NCI-H748 (cell line): ENCODE measurements around the gene JMJD1C.
"Not testable (repeated sequence)": the region's sequence is repeated elsewhere in the genome, so short reads cannot be mapped to it uniquely, and the experiment has no call there.

Experiments
- DNase-seq: peaks from one replicate; lab custom pipeline; 2025; ENCODE audit not compliant: unreplicated experiment; lab: John Stamatoyannopoulos, UW

JMJD1C gene

DNA sequence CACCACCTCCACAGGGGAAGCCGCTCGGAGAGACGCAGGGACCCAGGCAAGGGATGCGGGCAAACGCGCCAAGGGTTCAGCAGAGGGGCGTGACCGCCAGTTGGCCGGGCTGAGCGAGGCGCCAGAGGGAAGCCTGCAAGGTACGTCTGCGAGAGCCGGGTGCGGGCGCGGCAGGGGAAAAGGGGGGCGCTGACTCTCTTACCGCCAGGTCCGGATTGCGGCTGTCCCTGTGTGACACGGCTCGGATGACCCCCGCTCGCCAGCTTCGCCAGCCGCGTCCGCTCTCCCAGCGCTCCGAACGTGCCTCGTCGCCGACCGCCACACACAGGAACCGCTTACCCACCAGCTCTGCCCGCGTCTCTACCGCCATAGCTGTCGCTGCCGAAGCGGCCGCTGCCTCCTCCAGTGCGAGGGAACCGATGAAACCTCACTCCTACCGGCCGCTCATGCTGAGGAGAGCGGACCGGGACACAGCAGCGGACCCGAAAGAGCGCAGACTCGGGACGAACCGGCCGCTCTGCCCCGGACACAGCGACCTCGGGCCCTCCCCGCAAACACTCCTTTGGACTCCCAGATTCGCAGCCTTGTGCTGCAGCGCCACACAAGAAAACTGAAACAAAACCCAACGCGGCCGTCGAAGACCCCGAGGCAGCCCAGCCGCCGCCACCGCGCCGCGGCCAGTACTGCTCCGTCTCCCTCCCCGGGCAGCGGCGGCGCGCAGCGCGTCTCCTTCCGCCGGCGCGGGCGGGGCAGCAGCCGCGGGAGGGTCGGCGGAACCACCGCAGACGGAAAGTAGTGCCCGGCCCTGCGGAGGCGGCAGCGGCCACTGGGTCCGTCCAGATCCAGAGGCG lies at the start of gene JMJD1C:
TSS of gene JMJD1C (minus strand) at position 685 of the 851 bp plus-strand sequence. CDS start at position 370, 315 bp downstream.
- peak; percentile 87 for DNase-seq

GRCh38 chr10:63515002-63515763 lies 49.4 kb upstream of the JMJD1C start:
- no peak for DNase-seq

GRCh38 chr10:63506554-63506953 lies 40.8 kb upstream of the JMJD1C start:
- no peak for DNase-seq

GRCh38 chr10:63505562-63505961 lies 39.8 kb upstream of the JMJD1C start:
- DNase-seq: no peak

GRCh38 chr10:63504145-63504881 lies 38.5 kb upstream of the JMJD1C start:
- DNase-seq: no peak

DNA sequence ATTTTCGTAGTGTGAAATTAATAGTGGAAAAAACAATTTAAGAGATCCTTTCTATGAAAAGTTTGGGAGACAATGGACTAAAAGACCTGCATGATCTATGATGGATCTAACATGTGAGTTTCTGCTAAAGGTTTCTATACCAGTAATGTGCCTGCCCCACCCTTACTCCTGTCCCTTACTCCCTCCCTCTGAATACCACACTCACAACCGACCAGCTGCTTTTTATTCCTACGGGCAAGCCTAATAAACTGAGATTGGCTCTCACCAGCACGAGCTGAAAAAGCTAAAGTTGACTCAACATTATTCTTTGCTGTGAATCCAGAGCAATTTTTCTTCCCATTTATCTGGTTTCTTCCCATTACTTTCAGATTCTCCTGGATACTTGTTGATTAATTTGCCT lies 37.6 kb upstream of the JMJD1C start:
- no peak for DNase-seq

- DNase-seq: no peak
Observed at GRCh38 chr10:63502832-63503231, 37.1 kb upstream of the JMJD1C start.

DNA sequence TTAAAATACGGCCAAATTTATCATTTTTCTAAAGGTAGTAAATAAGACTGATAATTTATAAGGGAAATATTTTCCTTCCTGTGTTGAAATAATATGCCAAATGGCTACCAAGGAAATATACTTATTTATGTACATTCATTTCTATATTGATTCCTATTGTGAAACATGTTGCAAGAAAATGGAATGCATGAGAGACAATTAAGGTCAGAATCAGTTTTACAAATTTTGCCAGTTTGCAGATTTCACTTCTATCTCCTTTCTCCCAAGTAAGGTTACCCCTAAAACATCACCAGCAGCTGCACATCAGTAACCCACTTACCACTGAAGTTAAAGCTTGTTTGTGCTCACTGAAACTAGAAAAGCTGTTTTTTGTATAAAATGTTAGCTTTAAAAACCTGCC lies 36.2 kb upstream of the JMJD1C start:
- no peak for DNase-seq

DNA sequence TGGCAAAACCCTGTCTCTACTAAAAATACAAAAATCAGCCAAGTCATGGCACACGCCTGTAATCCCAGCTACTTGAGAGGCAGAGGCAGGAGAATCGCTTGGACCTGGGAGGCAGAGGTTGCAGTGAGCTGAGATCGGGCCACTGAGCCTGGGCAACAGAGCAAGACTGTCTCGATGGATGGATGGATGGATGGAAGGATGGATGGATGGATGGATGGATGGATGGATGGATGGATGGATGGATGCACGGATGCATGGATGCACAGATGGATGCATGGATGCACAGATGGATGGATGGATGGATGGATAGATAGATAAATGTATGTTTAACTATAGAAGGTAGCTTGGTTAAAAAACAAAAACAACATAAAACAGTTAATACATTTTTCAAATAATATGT lies 34.8 kb upstream of the JMJD1C start:
- not testable (repeated sequence) for DNase-seq

DNA sequence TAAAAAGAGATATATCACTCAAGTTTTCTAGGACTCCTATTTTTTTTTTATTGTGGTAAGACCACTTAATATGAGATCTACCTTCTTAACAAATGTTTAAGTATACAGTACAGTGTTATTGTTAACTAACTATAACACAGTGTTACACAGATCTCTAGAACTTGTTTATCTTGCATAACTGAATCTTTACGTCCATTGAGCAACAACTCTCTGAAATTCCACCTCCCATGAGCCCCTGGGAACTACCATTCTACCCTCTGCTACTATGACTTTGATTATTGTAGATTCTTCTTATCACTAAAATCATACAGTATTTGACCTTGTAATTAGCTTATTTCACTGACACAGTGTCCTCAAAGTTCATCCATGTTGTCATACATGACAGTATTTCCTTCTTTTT lies 32.9 kb upstream of the JMJD1C start:
- DNase-seq: no peak

GRCh38 chr10:63497321-63497720 lies 31.5 kb upstream of the JMJD1C start:
- no peak for DNase-seq

DNA sequence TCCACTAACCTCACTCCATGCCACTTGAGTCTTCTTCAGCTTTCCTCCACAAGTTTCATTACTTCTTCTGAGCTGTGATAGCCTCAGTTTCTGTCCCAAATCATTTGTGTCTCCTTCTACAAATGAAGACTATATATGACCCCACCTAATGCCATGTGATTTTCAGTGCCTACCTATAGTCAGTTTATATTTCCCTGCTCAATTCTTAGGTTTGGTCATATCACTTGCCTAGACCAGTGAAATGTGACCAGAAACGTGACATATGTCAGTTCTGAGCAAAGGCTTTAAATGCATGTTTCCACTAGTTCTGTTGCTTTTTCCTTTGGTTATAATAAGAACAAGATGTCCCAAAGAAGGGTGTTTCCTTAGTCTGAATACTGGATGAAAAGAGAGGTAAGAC lies 30.8 kb upstream of the JMJD1C start:
- DNase-seq: no peak

GRCh38 chr10:63494951-63495350 lies 29.2 kb upstream of the JMJD1C start:
- DNase-seq: no peak

DNA sequence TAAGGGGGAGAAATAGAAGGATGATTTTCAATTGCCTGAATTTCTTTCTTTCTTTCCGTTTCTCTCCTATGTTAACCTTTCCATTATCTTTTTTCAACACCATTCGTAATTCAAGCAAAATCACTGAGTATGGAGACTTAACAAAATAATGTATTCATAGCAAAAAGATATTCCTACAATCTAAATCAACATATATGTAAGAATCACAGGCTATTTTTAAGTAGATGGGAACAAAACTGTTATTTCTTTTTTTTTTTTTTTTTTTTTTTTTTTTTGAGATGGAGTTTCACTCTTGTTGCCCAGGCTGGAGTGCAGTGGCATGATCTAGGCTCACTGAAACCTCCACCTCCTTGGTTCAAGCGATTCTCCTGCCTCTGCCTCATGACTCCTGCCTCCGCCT lies 27.2 kb upstream of the JMJD1C start:
- DNase-seq: no peak

- not testable (repeated sequence) for DNase-seq
Observed at GRCh38 chr10:63492317-63492690, 26.5 kb upstream of the JMJD1C start.

- no peak for DNase-seq
Observed at GRCh38 chr10:63491588-63492316, 26.0 kb upstream of the JMJD1C start.

GRCh38 chr10:63489838-63490237 lies 24.1 kb upstream of the JMJD1C start:
- DNase-seq: no peak

- DNase-seq: no peak
Observed at GRCh38 chr10:63487990-63488389, 22.2 kb upstream of the JMJD1C start.

GRCh38 chr10:63483983-63484382 lies 18.2 kb upstream of the JMJD1C start:
- no peak for DNase-seq

DNA sequence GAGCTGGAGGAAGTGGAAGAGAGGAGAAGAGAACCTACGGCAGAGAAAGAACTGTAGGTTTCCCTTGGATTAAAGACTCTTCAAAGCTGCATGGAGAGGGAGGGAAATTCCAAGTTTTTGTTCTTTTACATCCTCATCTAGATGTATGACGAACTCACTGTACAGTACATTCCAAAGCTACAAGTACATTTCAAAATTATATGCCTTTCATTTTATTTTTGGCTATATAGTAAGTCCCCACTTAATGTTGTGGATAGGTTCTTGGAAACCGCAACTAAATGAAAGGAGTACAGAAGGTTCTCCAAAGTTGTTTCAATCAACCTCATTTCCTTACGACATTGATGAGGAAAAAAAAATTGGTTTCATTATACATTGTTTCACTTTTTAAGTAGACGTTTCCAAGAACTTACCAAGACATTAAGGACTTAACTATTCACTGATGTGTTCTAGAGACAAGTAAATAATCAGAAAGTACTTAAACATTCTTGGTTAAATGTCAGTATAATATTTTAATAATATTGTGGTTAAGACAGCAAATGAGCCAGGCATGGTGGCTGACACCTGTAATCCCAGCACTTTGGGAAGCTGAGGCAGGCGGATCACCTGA lies 16.1 kb upstream of the JMJD1C start:
- no peak for DNase-seq

DNA sequence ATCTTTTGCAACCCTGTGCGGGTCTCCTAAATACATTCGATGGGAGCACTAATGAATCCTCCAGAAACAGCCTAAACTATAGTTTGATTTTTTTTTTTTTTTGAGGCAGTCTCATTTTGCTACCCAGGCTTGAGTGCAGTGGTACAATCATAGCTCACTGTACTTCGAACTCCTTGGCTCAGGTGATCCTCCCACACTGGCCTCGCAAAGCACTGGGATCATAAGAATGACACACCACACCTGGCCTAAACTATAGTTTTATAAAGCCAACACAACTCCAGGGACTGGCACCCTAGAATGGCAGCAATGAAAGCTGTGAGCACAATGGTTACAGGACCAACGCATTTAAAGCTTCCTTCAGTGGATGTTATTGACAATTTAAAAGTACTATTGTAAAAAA lies 14.5 kb upstream of the JMJD1C start:
- DNase-seq: no peak
